NCI-H1694 treated with DMSO at 0.1 percent for 48 hours (cell line): Measurements from ENCODE around the gene LPIN1.

Source experiments
- DNase-seq: peaks from one replicate; lab custom pipeline; 2025; lab: John Stamatoyannopoulos, UW

LPIN1 gene

DNA sequence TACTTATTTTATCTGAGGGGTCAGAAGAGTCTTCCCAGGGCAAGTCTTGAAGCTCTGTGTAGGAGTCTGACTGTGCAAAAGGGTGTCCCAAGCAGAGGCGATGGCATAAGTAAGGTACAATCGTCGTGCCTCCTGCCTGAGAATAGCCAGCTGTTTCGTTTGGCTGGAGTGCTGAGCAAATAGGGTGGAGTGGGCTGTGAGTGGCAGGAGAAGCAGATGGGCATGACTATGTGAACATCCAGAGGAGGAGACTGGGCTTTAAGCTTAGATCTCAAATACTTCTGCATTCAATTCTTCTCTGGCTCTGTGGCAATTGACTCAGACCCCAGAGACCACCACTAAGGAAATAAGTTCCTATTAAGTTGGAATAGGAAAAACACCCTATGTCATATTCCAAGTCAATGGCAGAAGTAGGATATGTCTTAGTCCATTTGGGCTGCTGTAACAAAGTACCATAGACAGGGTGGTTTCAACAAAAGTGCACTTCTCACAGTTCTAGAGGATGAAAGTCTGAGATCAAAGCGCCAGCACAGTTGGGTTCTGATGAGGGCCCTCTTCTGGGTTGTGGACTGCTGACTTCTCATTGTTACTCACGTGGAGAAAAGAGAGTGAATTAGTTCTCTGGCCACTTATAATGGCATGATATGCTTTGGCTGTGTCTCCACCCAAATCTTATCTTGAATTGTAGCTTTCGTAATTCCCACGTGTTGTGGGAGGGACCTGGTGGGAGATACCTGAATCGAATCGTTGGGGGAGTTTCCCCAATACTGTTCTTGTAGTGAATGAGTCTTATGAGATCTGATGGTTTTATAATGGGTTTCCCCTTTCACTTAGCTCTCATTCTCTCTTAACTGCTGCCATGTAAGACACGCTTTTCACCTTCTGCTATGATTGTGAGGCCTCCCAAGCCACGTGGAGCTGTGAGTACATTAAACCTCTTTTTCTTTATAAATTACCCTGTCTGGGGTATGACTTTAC is 120.2 kb downstream of the LPIN1 start:
- DNase-seq = no peak

- no peak for DNase-seq
These were observed 121.5 kb downstream of the LPIN1 start for GRCh38 chr2:11867926-11868325.

GRCh38 chr2:11869391-11869991 is 123.1 kb downstream of the LPIN1 start:
- DNase-seq = no peak

GRCh38 chr2:11870064-11870463 is 123.6 kb downstream of the LPIN1 start:
- DNase-seq = no peak

DNA sequence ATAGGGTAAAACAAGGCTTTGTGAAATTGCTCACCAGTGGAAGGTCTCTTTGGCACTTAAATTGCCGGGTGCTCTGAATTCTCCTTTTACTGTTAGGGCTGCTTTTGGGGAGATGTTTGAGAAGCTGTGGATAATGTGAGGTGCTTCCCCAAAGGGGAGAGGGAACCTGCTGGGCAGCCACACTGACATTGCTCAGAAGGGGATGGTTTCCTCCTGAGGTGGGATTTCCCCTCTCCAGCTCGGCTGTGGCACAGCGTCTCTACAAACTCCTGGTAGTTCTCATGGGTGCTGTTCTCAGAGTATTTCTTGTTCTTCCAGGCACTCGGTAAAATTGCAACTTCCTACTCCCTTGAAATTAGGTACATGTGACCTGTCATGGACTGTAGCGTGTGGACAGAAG is 124.2 kb downstream of the LPIN1 start:
- no peak for DNase-seq

DNA sequence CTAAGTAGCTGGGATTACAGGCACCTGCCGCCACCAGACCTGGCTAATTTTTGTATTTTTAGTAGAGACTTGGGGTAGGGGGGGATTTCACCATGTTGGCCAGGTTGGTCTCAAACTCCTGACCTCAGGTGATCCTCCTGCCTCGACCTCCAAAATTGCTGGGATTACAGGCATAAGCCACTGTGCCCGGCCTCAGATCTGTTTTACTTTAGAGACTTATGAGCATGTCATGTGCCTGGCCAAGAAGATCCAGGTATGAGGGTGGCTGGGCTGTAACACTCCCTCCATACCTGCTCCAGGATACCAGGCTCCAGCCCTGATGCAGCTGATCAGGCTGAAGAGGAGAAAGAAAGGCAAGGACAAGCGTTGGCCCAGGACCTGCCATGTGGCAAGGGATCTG is 125.0 kb downstream of the LPIN1 start:
- no peak for DNase-seq

DNA sequence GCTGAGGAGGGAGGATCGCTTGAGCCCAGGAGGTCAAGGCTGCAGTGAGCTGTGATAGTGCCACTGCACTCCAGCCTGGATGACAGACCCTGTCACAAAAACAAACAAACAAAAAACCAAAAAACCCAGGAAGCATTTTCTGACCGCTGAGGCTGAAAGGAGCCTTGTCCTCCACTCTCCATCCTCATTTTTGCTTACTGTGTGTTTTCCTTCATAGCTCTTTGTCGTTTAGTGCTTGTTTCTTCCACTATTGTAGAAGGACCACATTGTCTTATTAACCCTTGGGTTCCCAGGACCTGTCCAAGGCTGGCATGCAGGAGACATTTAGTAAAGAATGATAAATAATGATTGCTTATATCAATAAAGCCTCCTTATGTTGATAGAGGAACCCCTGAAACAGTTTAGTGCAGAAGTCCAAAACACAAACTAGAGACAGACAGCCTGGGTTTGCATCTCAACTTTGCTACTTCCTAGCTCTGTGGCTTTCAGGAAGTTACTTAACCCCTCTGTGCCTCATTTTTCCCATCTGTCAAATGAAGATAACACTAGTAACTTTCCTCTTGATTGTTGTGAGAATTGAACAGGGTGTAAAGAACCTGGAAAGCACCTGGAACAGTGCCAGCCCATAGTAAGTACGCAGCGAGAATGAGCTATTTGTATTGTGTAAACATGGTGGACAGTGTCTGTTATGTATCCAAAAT is 126.0 kb downstream of the LPIN1 start:
- DNase-seq = no peak

GRCh38 chr2:11872948-11873269 is 126.5 kb downstream of the LPIN1 start:
- no peak for DNase-seq

GRCh38 chr2:11873356-11874154 is 127.1 kb downstream of the LPIN1 start:
- no peak for DNase-seq

DNA sequence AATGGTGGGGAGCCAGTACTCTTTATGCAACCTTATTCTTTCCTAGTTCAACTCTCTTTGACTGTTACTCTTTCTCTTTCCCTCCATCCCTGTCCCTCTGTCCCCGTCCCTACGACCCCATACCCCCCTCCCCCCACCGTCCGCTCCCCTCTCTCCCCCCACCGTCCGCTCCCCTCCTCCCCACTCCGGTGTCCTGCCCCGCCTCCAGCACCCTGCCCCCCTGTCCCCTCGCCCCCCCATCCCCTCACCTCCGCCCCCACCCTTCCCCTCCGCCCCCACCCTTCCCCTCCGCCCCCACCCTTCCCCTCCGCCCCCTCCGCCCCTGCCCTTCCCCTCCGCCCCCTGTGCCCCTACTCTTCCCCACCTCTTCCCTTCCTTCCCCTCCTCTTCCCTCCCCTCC is 128.4 kb downstream of the LPIN1 start:
- no peak for DNase-seq

GRCh38 chr2:11875481-11875880 is 129.0 kb downstream of the LPIN1 start:
- DNase-seq = no peak

DNA sequence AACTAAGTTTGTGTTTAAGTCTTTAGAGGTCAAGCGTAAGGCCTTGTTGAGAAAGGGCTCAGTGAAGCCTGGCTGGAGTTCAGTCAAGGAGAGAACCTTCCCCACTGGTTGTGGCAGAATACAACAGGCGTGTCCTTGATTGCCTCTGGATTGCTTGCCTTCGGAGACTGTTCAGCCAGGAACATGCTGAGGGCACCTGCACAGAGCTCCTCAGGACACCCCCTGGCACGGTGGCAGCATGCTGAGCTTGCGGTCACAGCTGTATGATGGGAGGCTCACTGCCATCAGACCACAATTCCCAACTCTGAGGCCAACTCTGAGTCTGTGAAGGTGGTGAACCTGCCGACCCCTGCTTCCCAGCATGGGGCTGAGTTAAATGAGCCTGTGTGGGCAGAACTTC is 130.0 kb downstream of the LPIN1 start:
- no peak for DNase-seq

- no peak for DNase-seq
These were observed 130.5 kb downstream of the LPIN1 start for GRCh38 chr2:11876889-11877288.
